ENCODE measurements around the gene PTPN5.

Gene PTPN5

DNA sequence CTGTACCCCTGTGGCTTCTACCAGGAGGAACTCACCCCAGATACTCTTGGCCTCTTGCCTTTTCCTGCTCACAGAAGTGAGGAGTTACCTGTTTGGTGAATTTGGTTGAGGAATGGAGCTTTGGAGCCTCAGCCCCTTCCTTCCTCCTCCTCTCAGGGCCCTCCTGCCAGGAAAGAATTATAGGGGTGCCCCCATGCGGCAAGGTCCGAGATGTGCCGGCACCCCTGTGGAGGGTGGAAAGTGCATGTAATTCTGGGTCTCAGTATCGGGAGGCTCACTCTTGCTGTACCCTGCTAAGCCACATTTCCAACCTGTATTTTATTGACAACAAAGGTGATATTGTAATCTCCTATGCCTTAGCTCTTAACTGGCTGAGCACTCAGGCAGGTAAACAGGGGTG, 51.9 kb downstream of the PTPN5 start:
- DNase-seq (ENCODE audit: low read depth in 2 of 2), result no peak

- DNase-seq (ENCODE audit: low read depth in 2 of 2), result no peak
Observed at GRCh38 chr11:18737642-18738041, 54.0 kb downstream of the PTPN5 start.

GRCh38 chr11:18736590-18737148, 54.9 kb downstream of the PTPN5 start:
- no peak for DNase-seq (ENCODE audit: low read depth in 2 of 2)

- no peak for DNase-seq (ENCODE audit: low read depth in 2 of 2)
Observed at GRCh38 chr11:18733202-18733601, 58.4 kb downstream of the PTPN5 start.

DNA sequence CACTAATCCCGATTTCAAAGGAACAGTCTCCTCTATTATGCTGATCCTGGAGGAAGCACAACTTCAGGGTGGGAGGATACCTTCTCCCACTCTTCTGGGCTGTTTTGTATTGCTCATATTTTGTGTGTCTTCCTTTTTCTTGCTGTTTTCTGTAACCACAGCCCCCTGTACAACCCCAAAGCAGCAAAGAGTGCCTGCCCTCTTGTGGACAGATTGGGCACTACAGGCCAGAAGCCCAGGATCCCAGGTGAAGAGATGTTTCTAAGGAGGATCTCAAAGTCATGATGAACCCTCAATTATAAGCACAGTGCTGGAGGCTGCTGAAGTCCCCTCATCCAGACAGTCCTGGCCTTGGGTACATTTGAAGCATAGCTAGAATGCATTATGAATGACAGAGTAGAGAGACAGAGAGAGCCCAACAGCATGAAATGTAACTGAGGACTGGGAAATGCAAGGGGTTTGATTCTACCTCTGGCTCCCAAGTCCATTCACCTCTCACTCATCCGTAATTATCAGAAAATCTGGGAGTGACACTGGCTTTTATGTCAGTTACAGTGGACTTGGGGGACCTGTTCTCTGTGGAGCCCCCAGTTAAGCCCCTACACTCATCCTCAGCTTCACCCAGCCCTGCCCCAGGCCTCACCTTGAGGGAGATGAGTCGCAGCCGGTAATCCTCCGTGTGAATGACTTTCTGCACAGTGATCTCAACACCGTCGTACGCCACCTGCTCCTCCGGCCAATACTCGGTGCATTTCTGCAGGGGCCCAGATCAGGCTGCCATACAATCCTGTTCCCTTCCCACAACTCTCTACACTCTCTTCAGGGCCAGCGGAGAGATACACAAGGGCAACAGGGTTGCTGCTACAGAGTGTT, 59.4 kb downstream of the PTPN5 start:
- DNase-seq (ENCODE audit: low read depth in 2 of 2), result peak; percentile 24 to 48

DNA sequence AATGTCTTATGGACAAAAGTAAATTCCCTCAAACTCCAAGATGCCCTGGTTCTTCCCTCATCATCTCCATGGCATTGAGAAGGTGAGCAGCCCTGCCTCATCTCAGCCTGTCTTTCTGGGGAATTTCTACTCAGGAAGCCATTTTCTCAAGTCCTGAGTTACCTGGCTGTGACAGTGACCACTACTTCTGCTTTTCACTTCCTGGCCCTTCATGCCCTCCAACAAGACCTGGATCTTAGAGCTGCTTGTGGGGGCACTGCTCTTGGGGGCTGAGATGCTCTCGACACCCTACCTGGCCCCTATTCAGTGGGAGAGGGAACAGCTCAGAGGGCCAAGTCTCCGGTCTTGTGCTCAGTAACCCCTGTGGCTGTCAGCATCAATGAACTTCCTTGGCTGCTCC, 60.2 kb downstream of the PTPN5 start:
- no peak for DNase-seq (ENCODE audit: low read depth in 2 of 2)

DNA sequence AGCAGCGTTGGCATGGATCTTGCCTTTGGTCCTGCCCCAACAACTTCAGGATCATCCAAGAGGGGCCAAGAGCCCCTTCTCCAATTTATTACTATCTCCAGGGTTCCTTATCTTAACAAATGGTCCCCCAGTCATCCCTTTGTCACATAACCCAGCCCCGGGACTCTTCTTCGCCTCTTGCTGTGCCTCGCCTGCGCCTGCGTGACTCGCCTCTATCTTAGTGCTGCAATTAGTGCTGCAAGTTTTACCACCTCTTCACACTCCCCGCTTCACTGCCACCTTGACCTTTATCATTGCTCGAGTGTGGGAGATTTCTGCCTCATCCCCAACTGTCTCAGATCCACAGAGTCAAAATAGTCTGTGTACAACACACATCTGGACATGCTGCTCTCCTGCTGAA, 61.6 kb downstream of the PTPN5 start:
- no peak for DNase-seq (ENCODE audit: low read depth in 2 of 2)

- DNase-seq (ENCODE audit: low read depth in 2 of 2), result no peak
Observed at GRCh38 chr11:18729426-18729825, 62.2 kb downstream of the PTPN5 start.

DNA sequence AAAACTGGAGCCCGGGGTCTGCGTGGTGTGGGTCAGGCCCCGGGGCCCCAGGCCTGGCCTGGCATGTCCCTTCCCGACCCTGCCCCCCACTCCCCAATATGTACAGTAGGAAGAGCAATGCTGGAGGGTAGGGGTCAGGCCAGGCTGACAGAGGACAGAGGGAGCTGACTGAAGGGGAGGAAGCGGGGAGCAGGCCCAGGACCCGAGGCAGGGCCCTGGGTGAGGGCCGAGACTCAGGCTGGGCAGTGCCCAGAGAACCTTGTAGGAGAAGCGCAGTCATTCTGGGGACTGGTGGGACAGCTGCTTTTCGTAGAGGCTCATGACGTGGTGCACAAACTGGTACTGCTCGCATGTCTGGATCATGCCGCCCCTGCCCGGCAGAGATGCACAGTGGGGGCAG, 62.9 kb downstream of the PTPN5 start:
- no peak for DNase-seq (ENCODE audit: low read depth in 2 of 2)

GRCh38 chr11:18727479-18728236, 63.9 kb downstream of the PTPN5 start:
- no peak for DNase-seq (ENCODE audit: low read depth in 2 of 2)

DNA sequence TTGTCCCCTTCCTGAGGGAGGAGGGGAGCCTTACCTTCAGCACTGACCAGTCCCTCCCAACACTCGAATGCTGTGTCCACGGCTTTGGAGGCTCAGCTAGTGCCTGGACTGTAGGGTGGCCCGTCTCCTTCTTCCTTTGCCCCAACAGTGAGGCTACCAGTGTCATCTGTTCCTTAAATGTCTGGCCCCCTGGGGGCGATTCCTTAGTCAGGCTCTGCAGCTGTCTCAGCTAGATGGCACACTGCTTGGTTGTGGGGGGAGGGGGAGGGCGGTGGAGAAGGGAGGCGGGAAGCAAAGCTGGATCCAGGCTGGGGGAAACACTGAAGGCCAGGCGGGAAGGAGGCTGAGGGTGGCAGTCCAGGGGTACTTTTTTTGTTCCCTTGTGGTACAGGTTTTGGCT, 65.6 kb downstream of the PTPN5 start, which contains the start of gene IGSF22:
TSS of gene IGSF22 (minus strand) at position 149 of the 400 bp plus-strand sequence. CDS start 1,952 bp downstream, outside the sequence.
- DNase-seq (ENCODE audit: low read depth in 2 of 2), result no peak

- no peak for DNase-seq (ENCODE audit: low read depth in 2 of 2)
Observed at GRCh38 chr11:18723991-18724390, 67.6 kb downstream of the PTPN5 start.

- DNase-seq (ENCODE audit: low read depth in 2 of 2), result no peak
Observed at GRCh38 chr11:18722293-18722637, 69.3 kb downstream of the PTPN5 start.

DNA sequence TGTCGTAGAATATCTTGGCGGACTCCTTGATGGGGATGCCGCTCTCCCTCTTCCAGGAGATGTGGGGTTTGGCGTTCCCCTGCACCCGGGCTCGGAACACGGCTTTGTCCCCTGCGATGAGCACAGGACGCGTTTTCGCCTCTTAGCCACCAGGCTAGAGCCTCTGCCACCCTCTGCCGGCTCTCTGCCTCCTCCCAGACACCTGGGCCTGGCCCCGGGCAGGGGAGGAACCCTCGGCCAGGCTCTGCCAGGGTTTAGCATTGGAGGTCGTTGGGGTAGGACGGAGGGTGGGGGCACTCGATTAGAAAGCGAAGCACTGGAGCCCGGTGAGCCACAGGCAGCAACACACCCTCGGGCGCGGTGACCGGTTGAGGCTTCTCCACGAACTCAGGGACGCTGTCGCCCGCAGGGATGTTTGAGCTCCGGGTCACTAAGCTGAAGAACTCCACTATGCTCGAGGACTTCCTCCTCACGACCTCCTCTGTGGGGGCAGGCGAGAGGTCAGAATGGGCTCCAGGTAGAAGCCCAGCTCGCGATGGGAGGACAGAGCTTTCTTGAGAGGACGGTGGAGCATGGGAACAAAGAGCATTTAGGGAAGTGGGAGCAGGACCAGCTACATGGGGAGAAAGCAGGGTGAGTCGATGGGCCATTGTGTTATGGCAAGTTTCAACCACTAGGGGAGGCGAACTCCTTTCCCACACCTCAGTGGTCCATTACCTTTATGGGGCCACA, 69.9 kb downstream of the PTPN5 start:
- DNase-seq (ENCODE audit: low read depth in 2 of 2), result no peak

DNA sequence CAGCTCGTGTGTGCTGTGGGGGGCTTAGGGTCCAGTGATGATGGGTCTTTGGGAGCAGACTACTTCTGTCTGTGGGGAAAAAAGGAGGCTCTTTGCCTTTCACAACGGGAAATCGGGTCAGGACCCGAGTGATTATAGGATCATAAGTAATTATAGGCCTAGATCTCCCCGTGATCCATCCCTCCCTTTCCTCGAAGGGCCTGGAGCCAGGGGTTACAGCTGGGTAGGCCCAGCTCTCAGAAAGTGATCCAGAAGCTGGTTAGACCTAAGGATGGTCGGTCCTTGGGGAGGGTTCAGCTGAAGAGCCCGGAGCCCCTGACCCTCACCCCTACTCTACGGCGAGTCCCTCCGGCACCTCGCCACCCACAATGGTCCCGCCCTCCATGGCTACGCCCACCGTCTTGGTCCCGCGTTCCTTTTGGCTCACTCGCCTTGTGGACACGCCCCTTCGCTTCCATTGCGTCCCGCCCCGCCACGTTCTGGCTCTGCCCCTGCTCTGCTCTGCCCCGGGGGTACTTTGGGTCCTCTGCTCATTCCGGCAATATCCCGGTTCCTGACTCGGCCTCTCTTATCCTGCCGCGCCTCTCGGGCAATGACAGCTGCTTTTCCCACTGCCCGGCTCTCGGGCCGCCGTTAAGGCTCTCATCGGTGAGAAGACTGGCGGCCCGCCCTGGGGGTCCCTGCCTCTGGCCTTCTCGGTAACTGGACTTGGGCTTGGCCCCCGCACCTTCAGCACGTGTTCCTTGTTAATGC, 70.6 kb downstream of the PTPN5 start:
- DNase-seq (ENCODE audit: low read depth in 2 of 2), result peak; percentile 67 to 74

- DNase-seq (ENCODE audit: low read depth in 2 of 2), result no peak
Observed at GRCh38 chr11:18720091-18720807, 71.3 kb downstream of the PTPN5 start.

DNA sequence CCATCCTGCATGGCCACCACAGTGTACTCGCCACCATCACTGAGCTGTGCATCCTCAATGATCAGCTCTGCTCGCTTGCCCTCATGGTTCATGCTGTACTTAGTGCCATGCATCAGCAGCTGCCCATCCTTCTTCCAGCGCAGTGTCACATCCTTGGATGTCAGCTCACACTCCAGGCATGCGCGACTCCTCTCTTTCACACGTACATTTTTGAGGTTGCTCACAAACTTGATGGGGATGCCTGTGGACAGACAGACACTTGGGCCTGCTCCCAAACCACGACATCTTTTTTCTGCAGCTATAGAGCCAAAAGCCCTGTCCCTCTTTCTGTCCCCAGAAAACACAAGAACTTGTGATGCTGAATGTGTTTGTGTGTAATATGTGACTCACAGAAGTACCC, 76.1 kb downstream of the PTPN5 start:
- DNase-seq (ENCODE audit: low read depth in 2 of 2), result no peak

- no peak for DNase-seq (ENCODE audit: low read depth in 2 of 2)
Observed at GRCh38 chr11:18714443-18714780, 77.2 kb downstream of the PTPN5 start.

DNA sequence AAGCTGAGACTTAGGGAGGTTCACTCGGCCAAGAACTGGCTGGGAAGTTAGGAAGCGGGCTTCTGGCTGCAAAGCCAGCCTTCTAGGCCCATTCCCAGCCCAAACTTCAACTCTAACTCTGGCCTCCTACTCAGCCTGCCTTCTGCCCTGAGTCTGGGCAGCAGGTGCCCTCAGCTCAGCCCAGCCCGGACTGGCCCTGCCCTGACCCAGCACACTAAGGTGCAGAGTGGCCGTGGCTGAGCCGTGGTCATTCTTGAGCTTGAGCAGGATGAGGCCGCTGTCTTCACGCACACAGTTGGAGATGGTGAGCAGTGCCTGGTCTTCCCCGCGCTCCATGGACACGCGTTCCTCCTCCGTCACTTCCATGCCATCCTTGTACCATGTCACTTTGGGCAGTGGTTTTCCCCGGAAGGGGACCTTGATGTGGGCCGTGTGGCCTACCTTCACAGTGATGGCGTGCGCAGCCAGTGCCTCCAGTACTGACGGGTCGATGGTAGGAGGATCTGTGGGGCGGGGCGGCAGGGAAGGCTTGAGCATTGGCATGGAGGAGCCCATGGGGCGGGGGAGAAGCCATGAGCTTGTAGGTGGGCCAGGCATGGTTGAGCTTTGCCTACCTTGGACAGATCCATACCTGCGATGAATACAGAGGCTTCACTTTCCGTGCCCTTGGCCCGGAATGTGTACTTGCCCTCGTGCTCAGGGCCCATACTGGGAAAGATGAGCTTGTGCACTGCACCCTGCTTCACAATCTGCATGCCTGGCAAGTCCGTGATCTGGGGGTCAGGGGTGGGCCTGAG, 77.8 kb downstream of the PTPN5 start:
- no peak for DNase-seq (ENCODE audit: low read depth in 2 of 2)

- DNase-seq (ENCODE audit: low read depth in 2 of 2), result no peak
Observed at GRCh38 chr11:18710545-18710944, 81.1 kb downstream of the PTPN5 start.

Measured in activated CD8-positive, alpha-beta memory T cell treated with anti-CD3 and anti-CD28 coated beads for 4 hours (primary cell).